Measurements from ENCODE around the gene PPT2. TPM values are rescaled to one million over a fixed set of nuclear protein-coding genes. Genes with fewer than 3 reads are reported as not detected.
"Not testable (repeated sequence)": the region's sequence is repeated elsewhere in the genome, so short reads cannot be mapped to it uniquely, and the experiment has no call there.

The PPT2 gene
- polyA plus RNA-seq, 1 experiment = 31.9 TPM

DNA sequence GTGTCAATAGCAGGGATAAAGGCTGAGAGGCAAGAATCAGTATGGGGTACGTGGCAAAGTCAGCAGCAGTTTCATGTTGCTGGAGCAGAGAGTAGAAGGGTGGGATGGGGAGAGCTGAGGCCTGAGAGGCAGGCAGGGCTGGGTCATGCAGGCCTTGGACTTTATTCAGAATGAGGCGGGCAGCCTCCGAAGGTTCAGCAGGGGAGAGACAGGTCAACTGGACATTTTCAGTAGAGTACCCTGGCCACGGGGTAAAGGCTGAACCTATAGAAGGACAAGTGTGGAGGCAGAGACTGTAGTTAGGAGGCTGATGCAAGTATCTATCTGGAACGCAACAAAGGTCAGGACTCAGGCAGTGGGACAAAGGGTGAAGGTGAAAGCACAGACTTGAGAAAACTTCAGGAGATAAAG is 56.3 kb downstream of the PPT2 start:
- TF ChIP-seq, protein P1, sequence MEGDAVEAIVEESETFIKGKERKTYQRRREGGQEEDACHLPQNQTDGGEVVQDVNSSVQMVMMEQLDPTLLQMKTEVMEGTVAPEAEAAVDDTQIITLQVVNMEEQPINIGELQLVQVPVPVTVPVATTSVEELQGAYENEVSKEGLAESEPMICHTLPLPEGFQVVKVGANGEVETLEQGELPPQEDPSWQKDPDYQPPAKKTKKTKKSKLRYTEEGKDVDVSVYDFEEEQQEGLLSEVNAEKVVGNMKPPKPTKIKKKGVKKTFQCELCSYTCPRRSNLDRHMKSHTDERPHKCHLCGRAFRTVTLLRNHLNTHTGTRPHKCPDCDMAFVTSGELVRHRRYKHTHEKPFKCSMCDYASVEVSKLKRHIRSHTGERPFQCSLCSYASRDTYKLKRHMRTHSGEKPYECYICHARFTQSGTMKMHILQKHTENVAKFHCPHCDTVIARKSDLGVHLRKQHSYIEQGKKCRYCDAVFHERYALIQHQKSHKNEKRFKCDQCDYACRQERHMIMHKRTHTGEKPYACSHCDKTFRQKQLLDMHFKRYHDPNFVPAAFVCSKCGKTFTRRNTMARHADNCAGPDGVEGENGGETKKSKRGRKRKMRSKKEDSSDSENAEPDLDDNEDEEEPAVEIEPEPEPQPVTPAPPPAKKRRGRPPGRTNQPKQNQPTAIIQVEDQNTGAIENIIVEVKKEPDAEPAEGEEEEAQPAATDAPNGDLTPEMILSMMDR (IDR thresholded peaks at IDR 0.05; ENCODE audit: insufficient read depth, low read depth, low read length) = no peak
- Histone ChIP-seq H3K4me3 (ENCODE audit: low read depth, low read length) (no peak overlapping the region), H3K36me3 (ENCODE audit: control insufficient read depth, insufficient read depth, low read length) (no peaks in the 10 kb centered on the region), H3K27me3 (ENCODE audit: control insufficient read depth, insufficient read depth, low read length) (0 out of 2 replicates have a peak, but pooled peaks cover 4% of the 10 kb centered on the region)
- ChIA-PET CTCF (no interaction called here), POLR2A (no interaction called here)
- no peak for DNase-seq (ENCODE audit: low read depth)

DNA sequence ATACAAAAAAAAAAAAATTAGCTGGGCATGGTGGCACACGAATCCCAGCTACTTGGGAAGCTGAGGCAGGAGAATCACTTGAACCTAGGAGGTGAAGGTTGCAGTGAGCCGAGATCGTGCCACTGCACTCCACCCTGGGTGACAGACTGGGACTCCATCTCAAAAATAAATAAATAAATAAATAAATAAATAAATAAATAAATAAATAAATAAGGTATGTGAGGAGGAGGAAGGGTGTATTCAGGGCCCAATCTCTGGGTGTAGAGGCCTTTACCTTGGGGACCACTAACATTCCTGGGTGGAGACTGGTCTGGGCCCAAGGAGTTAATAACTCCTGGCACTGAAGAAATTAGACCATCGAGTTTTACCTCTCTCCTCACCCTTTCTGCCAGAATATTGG is 57.5 kb downstream of the PPT2 start:
- POLR2A ChIA-PET = not testable (repeated sequence)

DNA sequence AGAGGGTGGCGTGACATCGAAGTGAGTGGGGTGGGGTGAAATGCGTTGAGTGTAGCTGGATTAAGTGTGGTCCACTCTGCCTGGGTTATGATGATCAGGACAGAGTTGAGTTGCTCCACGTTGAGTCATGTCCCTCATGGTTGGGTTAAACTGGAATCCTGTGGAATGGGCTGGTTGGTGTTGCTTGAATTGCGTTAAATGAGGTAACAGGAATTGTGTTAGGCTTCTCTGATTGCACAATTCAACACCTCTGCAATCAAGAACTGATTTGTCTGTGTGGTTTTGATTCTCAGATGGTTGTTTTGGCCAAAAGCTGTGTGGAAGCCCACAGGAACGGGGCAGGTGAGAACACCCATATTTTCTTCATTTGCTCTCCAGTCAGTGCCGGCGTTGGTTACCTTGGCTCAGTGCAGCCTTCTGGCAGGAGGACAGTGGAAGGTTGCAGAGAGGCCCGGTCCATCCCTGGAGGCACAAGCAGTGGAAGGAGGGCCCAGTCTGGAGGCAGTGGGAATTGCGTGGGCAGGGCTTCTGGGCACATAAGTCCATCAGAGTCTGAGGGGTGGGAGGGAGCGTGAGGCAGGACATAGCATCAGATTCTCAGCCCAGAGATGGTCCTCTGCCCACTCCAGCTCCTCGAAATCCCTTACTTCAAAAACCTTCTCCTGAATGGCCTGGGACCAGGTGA is 58.3 kb downstream of the PPT2 start:
- TF ChIP-seq, protein P1 (IDR thresholded peaks at IDR 0.05; ENCODE audit: insufficient read depth, low read depth, low read length) = no peak
- ChIA-PET POLR2A (no interaction called here), CTCF (interaction anchor here (0.6 to 1.3 kb wide), 2 partner anchors 17 to 33 kb away, joined by 3 read pairs; no protein-coding TSS in a partner anchor)
- H3K36me3 ChIP-seq (ENCODE audit: control insufficient read depth, insufficient read depth, low read length) = no peaks in the 10 kb centered on the region
- no peak overlapping the region for H3K4me3 ChIP-seq (ENCODE audit: low read depth, low read length)
- H3K27me3 ChIP-seq (ENCODE audit: control insufficient read depth, insufficient read depth, low read length) = peaks cover 8% of the 10 kb centered on the region; the same call in 1 of the 2 replicates
- DNase-seq (ENCODE audit: low read depth) = no peak

More for the DNA sequence above, 57.5 kb downstream of the PPT2 start:
- not testable (repeated sequence) for DNase-seq (ENCODE audit: low read depth); H3K36me3 ChIP-seq (ENCODE audit: control insufficient read depth, insufficient read depth, low read length); H3K4me3 ChIP-seq (ENCODE audit: low read depth, low read length); H3K27me3 ChIP-seq (ENCODE audit: control insufficient read depth, insufficient read depth, low read length)
- CTCF ChIA-PET = interaction anchor here (0.6 to 1.3 kb wide), 2 partner anchors 18 to 33 kb away, joined by 3 read pairs; no protein-coding TSS in a partner anchor

Small RNA genes within 50 kb of the gene (small RNA-seq; reads per million reads assigned to genes)
- not detected for gene AL662884.1 (ENCODE audit: insufficient read length, low read depth, low replicate concordance)
- gene MIR6833 (ENCODE audit: insufficient read length, low read depth, low replicate concordance) = not detected

Other genes with a start within 250 kb of the PPT2 start
- 0.74 and 1.2 TPM in 2 replicates for gene C2, start 226.4 kb upstream of the PPT2 start, polyA plus RNA-seq (2011; rRNA removed)
- gene CFB, start 208.0 kb upstream of the PPT2 start, polyA plus RNA-seq (2011; rRNA removed) = 6.7 and 7.6 TPM in 2 replicates
- 69.6 and 70.5 TPM in 2 replicates for gene NELFE, start 195.2 kb upstream of the PPT2 start, polyA plus RNA-seq (2011; rRNA removed)
- 17.7 and 37.3 TPM in 2 replicates for gene SKIC2, start 195.0 kb upstream of the PPT2 start, polyA plus RNA-seq (2011; rRNA removed)
- 18.2 and 28.1 TPM in 2 replicates for gene DXO, start 182.0 kb upstream of the PPT2 start, polyA plus RNA-seq (2011; rRNA removed)
- 5.9 and 9.7 TPM in 2 replicates for gene C4A, start 172.1 kb upstream of the PPT2 start, polyA plus RNA-seq (2011; rRNA removed)
- 9.2 and 14.4 TPM in 2 replicates for gene C4B, start 139.3 kb upstream of the PPT2 start, polyA plus RNA-seq (2011; rRNA removed)
- gene CYP21A2, start 115.7 kb upstream of the PPT2 start, polyA plus RNA-seq (2011; rRNA removed) = 0.11 and 0.29 TPM in 2 replicates
- gene TNXB, start 44.8 kb upstream of the PPT2 start, polyA plus RNA-seq (2011; rRNA removed) = 0.58 and 0.60 TPM in 2 replicates
- 46.5 and 69.2 TPM in 2 replicates for gene ATF6B, start 25.9 kb upstream of the PPT2 start, polyA plus RNA-seq (2011; rRNA removed)
- 5.3 and 5.6 TPM in 2 replicates for gene FKBPL, start 23.9 kb upstream of the PPT2 start, polyA plus RNA-seq (2011; rRNA removed)
- gene PRRT1, start 2.2 kb upstream of the PPT2 start, polyA plus RNA-seq (2011; rRNA removed) = 0.77 and 0.78 TPM in 2 replicates
- gene EGFL8, start 10.5 kb downstream of the PPT2 start, polyA plus RNA-seq (2011; rRNA removed) = 3.7 and 4.0 TPM in 2 replicates
- 117 and 158 TPM in 2 replicates for gene AGPAT1, start 21.9 kb downstream of the PPT2 start, polyA plus RNA-seq (2011; rRNA removed)
- 40.2 and 44.4 TPM in 2 replicates for gene RNF5, start 24.3 kb downstream of the PPT2 start, polyA plus RNA-seq (2011; rRNA removed)
- 2.4 and 2.6 TPM in 2 replicates for gene AGER, start 30.1 kb downstream of the PPT2 start, polyA plus RNA-seq (2011; rRNA removed)
- 59.5 and 73.5 TPM in 2 replicates for gene PBX2, start 36.1 kb downstream of the PPT2 start, polyA plus RNA-seq (2011; rRNA removed)
- gene GPSM3, start 38.5 kb downstream of the PPT2 start, polyA plus RNA-seq (2011; rRNA removed) = 9.8 and 13.3 TPM in 2 replicates
- 0.40 and 0.42 TPM in 2 replicates for gene NOTCH4, start 69.9 kb downstream of the PPT2 start, polyA plus RNA-seq (2011; rRNA removed)
- gene TSBP1, start 217.8 kb downstream of the PPT2 start, polyA plus RNA-seq (2011; rRNA removed) = not detected in 2 replicates